Measurements from ENCODE around the gene KRTAP5-7.
"Not testable (repeated sequence)": the region's sequence is repeated elsewhere in the genome, so short reads cannot be mapped to it uniquely, and the experiment has no call there.

Gene KRTAP5-7

DNA sequence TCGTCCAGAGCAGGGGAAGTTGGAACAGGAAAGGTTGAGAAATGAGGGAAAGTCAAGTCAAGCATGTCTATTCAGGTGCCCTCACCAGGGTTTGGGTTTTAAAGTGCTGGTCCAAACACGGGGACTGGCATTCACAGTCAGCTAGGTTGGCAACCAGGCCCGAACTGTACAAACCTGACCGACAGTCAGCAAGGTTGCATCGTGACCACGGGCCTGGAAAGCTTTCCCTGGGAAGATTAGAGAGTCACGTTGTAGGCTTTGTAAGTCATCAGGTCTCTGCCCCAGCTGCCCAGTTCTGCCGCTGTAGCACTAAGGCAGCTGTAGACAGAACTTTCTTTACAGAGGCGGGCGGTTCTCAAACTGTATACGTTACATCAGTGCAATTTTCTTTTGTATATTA is 45.7 kb downstream of the KRTAP5-7 start:
- TF ChIP-seq POLR2A (IDR thresholded peaks at IDR 0.05; ENCODE audit: low read length): no peak
- TF ChIP-seq GATA1 (IDR thresholded peaks at IDR 0.05; ENCODE audit: low read depth, low read length): no peak
- no peak for DNase-seq

- TF ChIP-seq GATA1 (IDR thresholded peaks at IDR 0.05; ENCODE audit: low read depth, low read length) (no peak), POLR2A (IDR thresholded peaks at IDR 0.05; ENCODE audit: low read length) (no peak)
- no peak for DNase-seq
These were observed 47.4 kb downstream of the KRTAP5-7 start for GRCh38 chr11:71574418-71574817.

DNA sequence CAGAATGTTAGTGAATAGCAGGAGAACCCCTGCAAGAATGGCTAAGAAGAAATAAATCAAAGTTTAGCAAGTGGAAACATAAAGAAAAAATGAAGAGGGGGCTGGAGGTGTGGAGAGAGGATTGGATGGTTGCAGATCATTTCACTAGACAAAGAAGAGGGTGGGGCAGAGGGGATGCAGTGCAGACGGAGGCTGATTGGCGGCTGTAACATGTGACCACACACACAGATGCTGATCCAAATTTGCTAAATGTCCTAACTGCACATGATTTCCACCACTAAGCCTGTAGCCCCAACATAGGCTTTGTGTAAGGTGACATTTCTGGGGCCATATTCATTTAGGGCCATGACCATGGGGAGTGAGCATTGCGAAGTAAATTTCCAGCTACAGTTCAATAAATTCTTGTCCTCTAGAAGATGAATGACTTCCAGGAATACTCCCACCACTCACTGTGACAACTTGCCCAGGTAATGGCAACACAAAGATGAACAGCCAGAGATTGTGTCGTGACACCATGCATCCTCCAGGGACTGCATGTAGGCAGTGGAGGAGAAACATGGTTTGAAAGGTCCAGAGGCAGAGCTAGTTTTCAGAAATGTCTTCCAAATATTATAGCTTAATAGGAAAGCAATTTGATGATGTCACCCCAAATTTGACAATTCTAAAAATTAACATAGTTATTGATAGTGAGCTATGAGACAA is 48.8 kb downstream of the KRTAP5-7 start:
- no peak for DNase-seq
- TF ChIP-seq GATA1 (IDR thresholded peaks at IDR 0.05; ENCODE audit: low read depth, low read length) (no peak), POLR2A (IDR thresholded peaks at IDR 0.05; ENCODE audit: low read length) (no peak)

- not testable (repeated sequence) for DNase-seq
These were observed 49.8 kb downstream of the KRTAP5-7 start for GRCh38 chr11:71576688-71577465.

DNA sequence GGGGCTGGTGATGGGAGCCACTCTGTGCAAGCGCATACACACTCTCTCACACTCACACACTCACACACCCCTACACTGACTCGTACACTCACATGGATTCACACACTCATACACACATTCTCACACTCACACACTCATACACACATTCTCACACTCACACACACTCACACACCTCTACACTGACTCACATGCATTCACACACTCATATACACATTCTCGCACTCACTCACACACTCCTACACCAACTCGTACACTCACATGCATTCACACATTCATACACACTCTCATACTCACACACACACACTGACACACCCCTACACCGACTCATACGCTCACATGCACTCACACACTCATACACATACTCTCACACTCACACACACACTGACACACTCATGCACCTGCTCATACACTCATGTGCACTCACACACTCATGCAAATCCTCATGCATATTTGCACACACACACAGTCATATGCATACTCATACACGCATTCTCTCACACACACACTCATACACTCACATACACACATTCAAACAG is 50.5 kb downstream of the KRTAP5-7 start:
- TF ChIP-seq GATA1 (IDR thresholded peaks at IDR 0.05; ENCODE audit: low read depth, low read length) (no peak), POLR2A (IDR thresholded peaks at IDR 0.05; ENCODE audit: low read length) (no peak)
- DNase-seq: no peak
